LHCN-M2 (cell line): ENCODE data around the gene NPIPA7. TPM values are rescaled to one million over a fixed set of nuclear protein-coding genes. Genes with fewer than 3 reads are reported as not detected.
"Not testable (repeated sequence)": the region's sequence is repeated elsewhere in the genome, so short reads cannot be mapped to it uniquely, and the experiment has no call there.

Source experiments
- DNase-seq: peaks from one replicate; pipeline ENCODE4 v3.0.0-alpha.2; 2012; ENCODE audit warnings: low read depth
- polyA plus RNA-seq: library from polyadenylated mRNA; unstranded; fragments of >200 nt; gene quantifications from one replicate; pipeline ENCODE4 v1.2.1, GENCODE V29; 2012; ENCODE audit warnings: missing spikeins
- total RNA-seq: library from RNA; depleted of rRNA; stranded (reverse); fragments of >200 nt; gene quantifications from 2 replicates; pipeline ENCODE4 v1.2.3, GENCODE V29; 2014; rRNA removed

NPIPA7 gene
- total RNA-seq: 1.1 and 13.0 TPM in 2 replicates
- 2.2 TPM for polyA plus RNA-seq

- not testable (repeated sequence) for DNase-seq
These were observed at the start of gene NPIPA7 for GRCh38 chr16:16378840-16379239. Gene NPIPA7 (plus strand): TSS chr16:16379140. CDS start chr16:16379245, 105 bp downstream.

GRCh38 chr16:16331466-16331865, 47.5 kb upstream of the NPIPA7 start:
- DNase-seq: not testable (repeated sequence)

DNA sequence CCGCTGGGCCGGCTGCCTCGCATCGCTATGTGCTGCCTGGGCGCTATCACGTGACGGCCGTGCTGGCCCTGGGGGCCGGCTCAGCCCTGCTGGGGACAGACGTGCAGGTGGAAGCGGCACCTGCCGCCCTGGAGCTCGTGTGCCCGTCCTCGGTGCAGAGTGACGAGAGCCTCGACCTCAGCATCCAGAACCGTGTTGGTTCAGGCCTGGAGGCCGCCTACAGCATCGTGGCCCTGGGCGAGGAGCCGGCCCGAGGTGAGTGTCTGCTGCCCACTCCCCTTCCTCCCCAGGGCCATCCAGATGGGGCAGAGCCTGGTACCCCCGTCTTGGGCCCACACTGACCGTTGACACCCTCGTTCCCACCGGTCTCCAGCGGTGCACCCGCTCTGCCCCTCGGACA, 21.4 kb upstream of the NPIPA7 start:
- DNase-seq: not testable (repeated sequence)

DNA sequence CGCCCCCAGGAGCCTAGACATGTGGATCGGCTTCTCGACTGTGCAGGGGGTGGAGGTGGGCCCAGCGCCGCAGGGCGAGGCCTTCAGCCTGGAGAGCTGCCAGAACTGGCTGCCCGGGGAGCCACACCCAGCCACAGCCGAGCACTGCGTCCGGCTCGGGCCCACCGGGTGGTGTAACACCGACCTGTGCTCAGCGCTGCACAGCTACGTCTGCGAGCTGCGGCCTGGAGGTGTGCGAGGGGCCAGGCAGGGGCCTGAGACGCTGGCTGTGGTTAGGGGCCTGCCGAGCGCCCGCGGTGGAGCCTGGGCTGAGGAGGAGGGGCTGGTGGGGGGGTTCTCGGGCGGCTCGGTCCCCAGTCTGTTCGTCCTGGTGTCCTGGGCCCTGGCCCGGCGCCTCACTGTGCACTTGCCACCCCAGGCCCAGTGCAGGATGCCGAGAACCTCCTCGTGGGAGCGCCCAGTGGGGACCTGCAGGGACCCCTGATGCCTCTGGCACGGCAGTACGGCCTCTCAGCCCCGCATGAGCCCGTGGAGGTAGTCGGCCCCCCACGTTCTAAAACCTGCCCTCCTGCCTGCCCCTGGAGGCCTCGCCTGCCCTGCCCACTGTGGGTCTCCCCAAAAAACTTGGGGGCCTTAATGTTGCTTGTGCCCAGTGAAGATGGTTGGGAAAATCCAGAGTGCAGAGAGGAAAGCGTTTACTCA, 20.2 kb upstream of the NPIPA7 start:
- not testable (repeated sequence) for DNase-seq

DNA sequence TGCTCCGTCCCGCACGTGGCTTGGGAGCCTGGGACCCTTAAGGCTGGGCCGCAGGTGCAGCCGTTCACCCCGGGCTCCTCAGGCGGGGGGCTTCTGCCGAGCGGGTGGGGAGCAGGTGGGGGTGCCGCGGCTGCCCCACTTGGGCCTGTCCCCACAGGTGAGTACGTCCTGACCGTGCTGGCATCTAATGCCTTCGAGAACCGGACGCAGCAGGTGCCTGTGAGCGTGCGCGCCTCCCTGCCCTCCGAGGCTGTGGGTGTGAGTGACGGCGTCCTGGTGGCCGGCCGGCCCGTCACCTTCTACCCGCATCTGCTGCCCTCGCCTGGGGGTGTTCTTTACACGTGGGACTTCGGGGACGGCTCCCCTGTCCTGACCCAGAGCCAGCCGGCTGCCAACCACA, 15.3 kb upstream of the NPIPA7 start:
- DNase-seq: not testable (repeated sequence)

- DNase-seq: not testable (repeated sequence)
These were observed 14.8 kb upstream of the NPIPA7 start for GRCh38 chr16:16364100-16364499.

DNA sequence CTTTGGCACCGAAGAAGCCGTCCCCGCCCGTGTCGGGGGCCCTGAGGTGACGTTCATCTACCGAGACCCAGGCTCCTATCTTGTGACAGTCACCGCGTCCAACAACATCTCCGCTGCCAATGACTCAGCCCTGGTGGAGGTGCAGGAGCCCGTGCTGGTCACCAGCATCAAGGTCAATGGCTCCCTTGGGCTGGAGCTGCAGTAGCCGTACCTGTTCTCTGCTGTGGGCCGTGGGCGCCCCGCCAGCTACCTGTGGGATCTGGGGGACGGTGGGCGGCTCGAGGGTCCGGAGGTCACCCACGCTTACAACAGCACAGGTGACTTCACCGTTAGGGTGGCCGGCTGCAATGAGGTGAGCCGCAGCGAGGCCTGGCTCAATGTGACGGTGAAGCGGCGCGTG, 14.2 kb upstream of the NPIPA7 start:
- DNase-seq: not testable (repeated sequence)

DNA sequence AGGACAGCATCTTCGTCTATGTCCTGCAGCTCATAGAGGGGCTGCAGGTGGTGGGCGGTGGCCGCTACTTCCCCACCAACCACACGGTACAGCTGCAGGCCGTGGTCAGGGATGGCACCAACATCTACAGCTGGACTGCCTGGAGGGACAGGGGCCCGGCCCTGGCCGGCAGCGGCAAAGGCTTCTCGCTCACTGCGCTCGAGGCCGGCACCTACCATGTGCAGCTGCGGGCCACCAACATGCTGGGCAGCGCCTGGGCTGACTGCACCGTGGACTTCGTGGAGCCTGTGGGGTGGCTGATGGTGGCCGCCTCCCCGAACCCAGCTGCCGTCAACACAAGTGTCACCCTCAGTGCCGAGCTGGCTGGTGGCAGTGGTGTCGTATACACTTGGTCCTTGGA, 13.6 kb upstream of the NPIPA7 start:
- DNase-seq: not testable (repeated sequence)

DNA sequence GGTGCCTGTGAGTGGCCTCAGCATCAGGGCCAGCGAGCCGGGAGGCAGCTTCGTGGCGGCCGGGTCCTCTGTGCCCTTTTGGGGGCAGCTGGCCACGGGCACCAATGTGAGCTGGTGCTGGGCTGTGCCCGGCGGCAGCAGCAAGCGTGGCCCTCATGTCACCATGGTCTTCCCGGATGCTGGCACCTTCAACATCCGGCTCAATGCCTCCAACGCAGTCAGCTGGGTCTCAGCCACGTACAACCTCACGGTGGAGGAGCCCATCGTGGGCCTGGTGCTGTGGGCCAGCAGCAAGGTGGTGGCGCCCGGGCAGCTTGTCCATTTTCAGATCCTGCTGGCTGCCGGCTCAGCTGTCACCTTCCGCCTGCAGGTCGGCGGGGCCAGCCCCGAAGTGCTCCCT, 13.1 kb upstream of the NPIPA7 start:
- DNase-seq: not testable (repeated sequence)

GRCh38 chr16:16366552-16367284, 12.2 kb upstream of the NPIPA7 start:
- DNase-seq: not testable (repeated sequence)

GRCh38 chr16:16367285-16367628, 11.7 kb upstream of the NPIPA7 start:
- DNase-seq: not testable (repeated sequence)

DNA sequence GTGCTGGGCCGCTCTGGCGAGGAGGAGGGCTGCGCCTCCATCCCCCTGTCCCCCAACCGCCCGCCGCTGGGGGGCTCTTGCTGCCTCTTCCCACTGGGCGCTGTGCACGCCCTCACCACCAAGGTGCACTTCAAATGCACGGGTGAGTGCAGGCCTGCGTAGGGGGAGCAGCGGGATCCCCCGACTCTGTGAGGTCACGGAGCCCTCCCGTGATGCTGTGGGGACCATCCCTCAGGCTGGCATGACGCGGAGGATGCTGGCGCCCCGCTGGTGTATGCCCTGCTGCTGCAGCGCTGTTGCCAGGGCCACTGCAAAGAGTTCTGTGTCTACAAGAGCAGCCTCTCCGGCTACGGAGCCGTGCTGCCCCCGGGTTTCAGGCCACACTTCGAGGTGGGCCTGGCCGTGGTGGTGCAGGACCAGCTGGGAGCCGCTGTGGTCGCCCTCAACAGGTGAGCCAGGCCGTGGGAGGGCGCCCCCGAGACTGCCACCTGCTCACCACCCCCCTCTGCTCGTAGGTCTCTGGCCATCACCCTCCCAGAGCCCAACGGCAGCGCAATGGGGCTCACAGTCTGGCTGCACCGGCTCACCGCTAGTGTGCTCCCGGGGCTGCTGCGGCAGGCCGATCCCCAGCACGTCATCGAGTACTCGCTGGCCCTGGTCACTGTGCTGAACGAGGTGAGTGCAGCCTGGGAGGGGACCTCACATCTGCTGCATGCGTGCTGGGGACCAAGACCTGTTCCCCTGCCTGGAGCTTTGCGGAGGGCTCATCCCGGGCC, 9.7 kb upstream of the NPIPA7 start:
- not testable (repeated sequence) for DNase-seq

GRCh38 chr16:16371136-16371735, 7.7 kb upstream of the NPIPA7 start:
- DNase-seq: not testable (repeated sequence)

GRCh38 chr16:16374192-16374591, 4.7 kb upstream of the NPIPA7 start:
- not testable (repeated sequence) for DNase-seq

- not testable (repeated sequence) for DNase-seq
These were observed 20.7 kb downstream of the NPIPA7 start for GRCh38 chr16:16399685-16400084.

DNA sequence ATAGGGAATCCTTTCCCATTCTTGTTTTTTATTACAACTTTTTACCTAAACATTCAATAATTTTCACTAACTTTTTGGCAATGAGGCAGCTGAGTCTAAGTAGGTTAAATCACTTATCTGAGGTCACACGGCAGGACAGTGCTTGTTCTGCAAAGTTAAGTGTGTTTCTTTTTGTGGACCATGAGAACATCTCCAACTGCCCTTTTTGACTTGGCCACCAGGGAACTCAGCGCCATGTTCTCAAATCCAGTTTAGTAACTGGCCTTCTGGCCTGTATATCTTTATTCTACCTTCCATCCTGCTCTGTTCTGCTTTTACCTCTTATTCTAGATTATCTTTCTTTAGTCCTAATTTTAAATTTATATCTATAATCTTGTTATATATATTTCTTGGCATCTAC, 23.4 kb downstream of the NPIPA7 start:
- DNase-seq: not testable (repeated sequence)

GRCh38 chr16:16404283-16404682, 25.3 kb downstream of the NPIPA7 start:
- DNase-seq: not testable (repeated sequence)

DNA sequence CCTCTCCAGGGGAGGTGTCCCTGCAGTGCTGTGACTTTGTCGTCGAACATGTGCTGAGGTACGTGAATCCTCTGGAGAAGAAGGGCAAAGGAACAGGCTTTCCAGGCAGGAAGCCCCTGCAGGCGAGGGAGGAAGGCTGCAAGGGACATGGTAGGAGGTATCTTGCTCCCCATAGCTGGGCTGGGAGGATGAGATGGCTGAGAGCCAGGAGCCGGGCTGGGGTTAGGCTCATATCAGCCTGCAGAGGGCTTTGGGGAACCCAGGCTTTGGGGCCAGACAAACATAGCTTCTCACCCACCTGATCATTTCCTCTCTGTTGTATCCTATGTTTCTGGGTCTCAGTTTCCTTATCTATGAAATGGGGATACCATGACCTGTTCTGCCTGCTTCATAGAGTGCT, 26.5 kb downstream of the NPIPA7 start:
- not testable (repeated sequence) for DNase-seq

DNA sequence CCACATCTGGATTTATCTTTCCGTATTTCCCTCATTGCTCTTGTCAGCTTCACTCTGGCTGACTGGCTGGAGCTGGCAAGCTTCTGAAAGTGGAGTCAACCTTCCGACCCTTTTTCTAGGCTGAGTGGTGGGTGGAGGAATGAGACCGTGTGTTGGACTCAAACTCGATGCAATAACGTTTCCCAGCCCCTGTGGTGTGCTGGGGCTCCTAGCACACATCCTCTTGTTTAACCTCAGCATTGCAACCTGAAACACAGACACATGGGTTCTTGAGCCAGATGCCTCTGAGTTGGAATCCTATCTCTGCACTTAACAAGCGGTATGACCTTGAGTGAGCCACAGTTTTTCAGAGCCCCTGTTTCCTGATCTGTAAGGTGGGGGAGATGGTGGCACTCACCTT, 29.5 kb downstream of the NPIPA7 start:
- not testable (repeated sequence) for DNase-seq

GRCh38 chr16:16413773-16414172, 34.8 kb downstream of the NPIPA7 start:
- not testable (repeated sequence) for DNase-seq

- not testable (repeated sequence) for DNase-seq
These were observed 38.1 kb downstream of the NPIPA7 start for GRCh38 chr16:16417071-16417470.
